A549 (cell line): ENCODE results near the gene C2CD5. TPM values are rescaled to one million over a fixed set of nuclear protein-coding genes. Genes with fewer than 3 reads are reported as not detected.
A peak's percentile ranks its signal among the peaks of the same experiment; 100 is the strongest.

Experiments
- ATAC-seq, 2 experiments: fragments of 200-7000 bp in 1 of 2; fragments of >200 bp in 1 of 2; cut with Nextera tagmentation in 1 of 2; cut with Tn5 transposase in 1 of 2; 3 replicates each; pipeline versions ENCODE4 v1.8.0 to v1.9.1; 2018 to 2020; ENCODE audit warnings: mild to moderate bottlenecking in 1 of 2, moderate library complexity in 1 of 2
- CTCF ChIA-PET: fragments of 300-600 bp; sonication (Branson Sonifier 250); formaldehyde crosslinking; extraction: SDS; loops from one replicate; lab custom pipeline; 2021; ENCODE audit warnings: antibody characterized with exemption, inconsistent platforms; lab: Yijun Ruan, JAX
- POLR2A ChIA-PET: fragments of 350-600 bp; formaldehyde crosslinking; extraction: SDS; loops from one replicate; lab custom pipeline; 2021; ENCODE audit warnings: antibody characterized with exemption, inconsistent platforms; lab: Yijun Ruan, JAX
- DNase-seq, 2 experiments: peaks; one replicate each; pipeline versions ENCODE4 v3.0.0 to v3.0.0-alpha.2; 2011 to 2016; ENCODE audit warnings: low read depth in 1 of 2, low spot score in 1 of 2
- FAIRE-seq: peaks from 2 replicates; lab custom pipeline; 2011; peaks lifted over from hg19 to GRCh38; lab: Jason Lieb, UNC
- H3K27ac ChIP-seq, 2 experiments: fragments of >200 bp; sonication (Bioruptor Twin); formaldehyde crosslinking; 3 replicates each; pipeline ENCODE4 v1.5.1; 2016 to 2017
- H3K4me1 ChIP-seq: fragments of >200 bp; sonication (Bioruptor Twin); formaldehyde crosslinking; 3 replicates; pipeline ENCODE4 v1.6.1; 2016
- H3K4me2 ChIP-seq: fragments of >200 bp; sonication (Bioruptor Twin); formaldehyde crosslinking; 3 replicates; pipeline ENCODE4 v1.6.1; 2016
- H3K4me3 ChIP-seq: fragments of >200 bp; sonication (Bioruptor Twin); formaldehyde crosslinking; 3 replicates; pipeline ENCODE4 v1.5.1; 2016
- H3K9me3 ChIP-seq: fragments of >200 bp; sonication (Bioruptor Twin); formaldehyde crosslinking; 3 replicates; pipeline ENCODE4 v1.6.1; 2016
- BCL3 ChIP-seq: fragments of >200 bp; sonication (Bioruptor Twin); formaldehyde crosslinking; IDR thresholded peaks from 3 replicates; pipeline ENCODE4 v1.6.1; 2016
- BHLHE40 ChIP-seq: IDR thresholded peaks from 2 replicates; pipeline ENCODE4 v1.6.1; 2012; ENCODE audit warnings: low read depth, low read length, inconsistent platforms
- CBX2 ChIP-seq: fragments of 200-600 bp; sonication (generic); IDR thresholded peaks from 2 replicates; pipeline ENCODE4 v1.6.1; 2016; ENCODE audit warnings: low read depth, mild to moderate bottlenecking, borderline replicate concordance
- CBX8 ChIP-seq: fragments of 200-600 bp; sonication (generic); IDR thresholded peaks from 2 replicates; pipeline ENCODE4 v1.6.1; 2016
- E2F6 ChIP-seq: IDR thresholded peaks from 2 replicates; pipeline ENCODE4 v1.6.1; 2012; ENCODE audit warnings: low read depth, borderline replicate concordance
- EHMT2 ChIP-seq: fragments of 200-600 bp; sonication (generic); IDR thresholded peaks from 2 replicates; pipeline ENCODE4 v1.6.1; 2016; ENCODE audit warnings: antibody characterized with exemption, low read depth, mild to moderate bottlenecking, moderate library complexity
- HEYL ChIP-seq: fragments of 250-450 bp; sonication (Bioruptor Pico); IDR thresholded peaks from 2 replicates; pipeline ENCODE4 v1.8.0; 2021; ENCODE audit warnings: mild to moderate bottlenecking, moderate library complexity
- HOXB13 ChIP-seq: fragments of 250-450 bp; sonication (Bioruptor Pico); IDR thresholded peaks from 2 replicates; pipeline ENCODE4 v1.5.0; 2020; ENCODE audit warnings: low read depth, mild to moderate bottlenecking, moderate library complexity
- NFE2L2 ChIP-seq: fragments of 150-350 bp; conservative IDR thresholded peaks from 2 replicates; pipeline ENCODE4 v1.6.1; 2014; ENCODE audit warnings: low read length
- POLR2A ChIP-seq: IDR thresholded peaks from 2 replicates; pipeline ENCODE4 v1.6.1; 2012; ENCODE audit warnings: mild to moderate bottlenecking, low read length
- REST ChIP-seq: fragments of 200-600 bp; sonication (generic); IDR thresholded peaks from 2 replicates; pipeline ENCODE4 v1.6.1; 2016; ENCODE audit warnings: antibody characterized with exemption, mild to moderate bottlenecking, moderate library complexity
- RFX5 ChIP-seq: fragments of 450-650 bp; IDR thresholded peaks from 2 replicates; pipeline ENCODE4 v1.7.1; 2014; ENCODE audit warnings: antibody characterized with exemption, mild to moderate bottlenecking, moderate library complexity
- RNF2 ChIP-seq: fragments of 200-600 bp; sonication (generic); IDR thresholded peaks from 2 replicates; pipeline ENCODE4 v1.6.1; 2016; ENCODE audit warnings: low read depth, mild to moderate bottlenecking, antibody characterized with exemption, moderate library complexity, borderline replicate concordance
- SMC3 ChIP-seq: fragments of >200 bp; sonication (Bioruptor Twin); formaldehyde crosslinking; IDR thresholded peaks from 3 replicates; pipeline ENCODE4 v1.6.1; 2018; ENCODE audit warnings: inconsistent platforms
- TP53 ChIP-seq: fragments of 250-450 bp; sonication (Bioruptor Pico); IDR thresholded peaks from 2 replicates; pipeline ENCODE4 v1.5.0; 2021; ENCODE audit warnings: mild to moderate bottlenecking, moderate library complexity
- USF2 ChIP-seq: fragments of 450-650 bp; IDR thresholded peaks from 2 replicates; pipeline ENCODE4 v1.6.1; 2014; ENCODE audit warnings: antibody characterized with exemption
- ZFP36 ChIP-seq: fragments of 450-650 bp; IDR thresholded peaks from 2 replicates; pipeline ENCODE4 v1.6.1; 2014; ENCODE audit warnings: borderline replicate concordance; ENCODE audit not compliant: partially characterized antibody
- WGBS: methylation state at CpG from one replicate; pipeline ENCODE4 v1.1.6; 2017; ENCODE audit errors: missing lambda C conversion rate; 5-methylcytosine and 5-hydroxymethylcytosine counted together
- polyA plus RNA-seq, 4 experiments: library from polyadenylated mRNA; depleted of rRNA in 3 of 4; stranded (reverse); fragments of >200 nt; fragmentation: RNase III in 1 of 4; extraction: RNeasy Plus Mini Kit Qiagen cat#74134 plus additional on column Dnase treatment in 1 of 4; gene quantifications; 2 replicates in 3 of 4; 3 replicates in 1 of 4; pipeline ENCODE4 v1.2.3, GENCODE V29; 2011 to 2017

Gene C2CD5
- polyA plus RNA-seq, 2 of the 4 experiments (the other 2 are of a cell fraction), result 14.1 to 39.7 TPM

- FAIRE-seq, result no peak
- Histone ChIP-seq H3K27ac (peak overlapping the region; percentile 94 to 95), H3K4me1 (peaks cover 18% of the 10 kb centered on the region)
- CTCF ChIA-PET, result interaction anchor here (1.1 to 2.8 kb wide), 8 partner anchors 8 to 127 kb away, joined by 3 to 10 read pairs (median 6); partner anchors contain the start of gene ETNK1
- 18% methylated on average over 22 of the region's 28 CpGs for WGBS
- no peak for TF ChIP-seq CBX8
- TF ChIP-seq USF2, result no peak
- TF ChIP-seq BHLHE40, result no peak
- TF ChIP-seq, all 56 proteins: peak for 0
- POLR2A ChIA-PET, result interaction anchor here (1.4 to 1.9 kb wide), 6 partner anchors 17 to 86 kb away, joined by 4 to 33 read pairs (median 8); partner anchors contain the start of gene ETNK1
- Histone ChIP-seq H3K9me3 (no peaks in the 10 kb centered on the region), H3K4me2 (peak overlapping the region; percentile 92), H3K4me3 (peak overlapping the region; percentile 83)
- DNase-seq (peak in 1 of 2 experiments; percentile 50), ATAC-seq (peak; percentile 52 to 55)
These were observed 900 bp downstream of the C2CD5 start for GRCh38 chr12:22543246-22544037.

GRCh38 chr12:22541496-22542155 lies 2.7 kb downstream of the C2CD5 start:
- DNase-seq (no peak), ATAC-seq (no peak), FAIRE-seq (no peak)
- 87% methylated on average over 5 of the region's 5 CpGs for WGBS
- Histone ChIP-seq H3K4me3 (no peak overlapping the region), H3K4me1 (peaks cover 24% of the 10 kb centered on the region), H3K9me3 (no peaks in the 10 kb centered on the region), H3K27ac (no peak overlapping the region), H3K4me2 (no peak overlapping the region)
- TF ChIP-seq E2F6 (no peak), RNF2 (no peak), NFE2L2 (no peak), REST (no peak), POLR2A (no peak), TP53 (CRISPR knock-in tag) (no peak), BCL3 (no peak), HEYL (CRISPR knock-in tag) (no peak), HOXB13 (no peak), EHMT2 (no peak), ZFP36 (no peak), CBX8 (no peak), RFX5 (no peak), BHLHE40 (no peak), CBX2 (no peak), SMC3 (no peak)
- POLR2A ChIA-PET, result no interaction called here
- CTCF ChIA-PET, result no interaction called here
